ENCODE measurements around the gene TOM1. TPM values are rescaled to one million over a fixed set of nuclear protein-coding genes. Genes with fewer than 3 reads are reported as not detected.

TOM1 gene
- total RNA-seq, 1 experiment from 2014 or later = 22.3 TPM

DNA sequence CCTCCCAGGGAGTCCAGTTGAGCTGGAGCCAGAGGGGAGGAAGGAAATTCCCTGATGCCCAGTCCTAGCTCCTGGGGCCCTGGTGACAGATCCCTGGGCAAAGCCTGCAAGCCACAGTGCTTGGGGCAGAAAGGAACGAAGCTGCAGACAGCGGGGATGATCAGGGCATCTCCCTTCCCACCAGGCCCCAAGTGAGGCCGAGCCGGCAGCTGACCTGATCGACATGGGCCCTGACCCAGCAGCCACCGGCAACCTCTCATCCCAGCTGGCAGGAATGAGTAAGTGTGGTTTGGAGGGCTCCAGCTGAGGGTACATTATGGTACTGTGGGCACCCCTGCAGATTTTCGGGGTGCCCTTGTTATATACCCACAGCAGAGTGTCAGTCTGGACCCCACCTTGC, 33.5 kb downstream of the TOM1 start:
- H3K9me3 ChIP-seq (ENCODE audit: control insufficient read depth, low read depth, low read length) = no peaks in the 10 kb centered on the region
- H3K79me1 ChIP-seq (ENCODE audit: insufficient read depth, low read depth, low read length, poor library complexity, severe bottlenecking) = no peaks in the 10 kb centered on the region
- peaks cover 9 to 10% of the 10 kb centered on the region in 2 experiments for H3K4me1 Mint-ChIP-seq
- no peaks in the 10 kb centered on the region for H3K23me2 ChIP-seq (ENCODE audit: insufficient read length, low read depth, low read length, poor library complexity, severe bottlenecking)
- no peak overlapping the region for H2BK20ac ChIP-seq (ENCODE audit: low read depth, low read length, poor library complexity, severe bottlenecking)
- H4K91ac ChIP-seq (ENCODE audit: insufficient read length, low read depth, low read length) = no peak overlapping the region
- H3K27me3 Mint-ChIP-seq (ENCODE audit: low read depth) = no peaks in the 10 kb centered on the region
- H3K27ac ChIP-seq (ENCODE audit: insufficient read length, low read depth, low read length) = no peak overlapping the region
- no peaks in the 10 kb centered on the region for H3K79me2 ChIP-seq (ENCODE audit: insufficient read depth, low read length)
- no peak overlapping the region for H3K14ac ChIP-seq (ENCODE audit: insufficient read depth, low read length)
- H4K20me1 ChIP-seq (ENCODE audit: control insufficient read depth, insufficient read depth, insufficient read length) = no peaks in the 10 kb centered on the region
- no peak overlapping the region for H3K18ac ChIP-seq (ENCODE audit: insufficient read length, low read depth, low read length)
- H3K4ac ChIP-seq (ENCODE audit: low read depth, low read length) = no peak overlapping the region
- no peak overlapping the region for H3K23ac ChIP-seq (ENCODE audit: insufficient read length, low read depth, low read length)
- no peak overlapping the region for H2BK120ac ChIP-seq (ENCODE audit: low read depth, low read length, poor library complexity, severe bottlenecking)
- H2BK12ac ChIP-seq (ENCODE audit: insufficient read length, low read depth, low read length) = no peak overlapping the region
- H4K5ac ChIP-seq (ENCODE audit: insufficient read length, low read depth, low read length) = no peak overlapping the region
- no peak overlapping the region for H3K9ac ChIP-seq (ENCODE audit: extremely low read depth, insufficient read length, low read length)
- peaks cover 19 to 40% (median 39%) of the 10 kb centered on the region in 3 experiments; a peak in 6 of 7 replicates for H3K36me3 Mint-ChIP-seq (ENCODE audit: insufficient read depth in 1 of 3, low read depth in 3 of 3)
- no peaks in the 10 kb centered on the region for H3K9me3 Mint-ChIP-seq
- H3K27me3 ChIP-seq (ENCODE audit: insufficient read depth, low read length) = no peaks in the 10 kb centered on the region
- no peak for DNase-seq
- no peak overlapping the region for H2AK5ac ChIP-seq (ENCODE audit: insufficient read length, low read length)
- no peak overlapping the region for H2BK15ac ChIP-seq (ENCODE audit: low read depth, low read length)
- WGBS (ENCODE audit: extremely low coverage, insufficient read length, low lambda C conversion rate) = no CpG with 5 or more reads among the region's 7 CpGs
- no peak overlapping the region for H3K56ac ChIP-seq (ENCODE audit: insufficient read length, low read depth, low read length)
- no peak overlapping the region for H4K8ac ChIP-seq (replicated peaks; ENCODE audit: insufficient read length, low read depth, low read length)
- no peak overlapping the region for H3K4me2 ChIP-seq (ENCODE audit: insufficient read depth, insufficient read length, low read length)
- no peak overlapping the region for H3T11ph ChIP-seq (ENCODE audit: low read length)
- no peak overlapping the region for H2AFZ ChIP-seq (ENCODE audit: low read length)
- TF ChIP-seq, protein P1, sequence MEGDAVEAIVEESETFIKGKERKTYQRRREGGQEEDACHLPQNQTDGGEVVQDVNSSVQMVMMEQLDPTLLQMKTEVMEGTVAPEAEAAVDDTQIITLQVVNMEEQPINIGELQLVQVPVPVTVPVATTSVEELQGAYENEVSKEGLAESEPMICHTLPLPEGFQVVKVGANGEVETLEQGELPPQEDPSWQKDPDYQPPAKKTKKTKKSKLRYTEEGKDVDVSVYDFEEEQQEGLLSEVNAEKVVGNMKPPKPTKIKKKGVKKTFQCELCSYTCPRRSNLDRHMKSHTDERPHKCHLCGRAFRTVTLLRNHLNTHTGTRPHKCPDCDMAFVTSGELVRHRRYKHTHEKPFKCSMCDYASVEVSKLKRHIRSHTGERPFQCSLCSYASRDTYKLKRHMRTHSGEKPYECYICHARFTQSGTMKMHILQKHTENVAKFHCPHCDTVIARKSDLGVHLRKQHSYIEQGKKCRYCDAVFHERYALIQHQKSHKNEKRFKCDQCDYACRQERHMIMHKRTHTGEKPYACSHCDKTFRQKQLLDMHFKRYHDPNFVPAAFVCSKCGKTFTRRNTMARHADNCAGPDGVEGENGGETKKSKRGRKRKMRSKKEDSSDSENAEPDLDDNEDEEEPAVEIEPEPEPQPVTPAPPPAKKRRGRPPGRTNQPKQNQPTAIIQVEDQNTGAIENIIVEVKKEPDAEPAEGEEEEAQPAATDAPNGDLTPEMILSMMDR (conservative IDR thresholded peaks at IDR 0.05) = no peak
- H3K4me3 Mint-ChIP-seq = no peak overlapping the region
- H2BK5ac ChIP-seq (ENCODE audit: insufficient read length, low read length) = no peak overlapping the region
- no peak overlapping the region for H3K27ac Mint-ChIP-seq
- no peaks in the 10 kb centered on the region for H3K4me1 ChIP-seq (ENCODE audit: insufficient read depth, low read length)
